H1 (cell line): ENCODE data around the gene MSANTD3. TPM values are rescaled to one million over a fixed set of nuclear protein-coding genes. Genes with fewer than 3 reads are reported as not detected.

Experiments used
- CTCF ChIA-PET: fragments of 300-600 bp; sonication (Branson Sonifier 250); formaldehyde crosslinking; loops from one replicate; lab custom pipeline; 2021; ENCODE audit not compliant: partially characterized antibody; lab: Charles Lee
- POLR2A ChIA-PET: fragments of 300-600 bp; sonication (Branson Sonifier 250); formaldehyde crosslinking; loops from one replicate; lab custom pipeline; 2021; ENCODE audit warnings: inconsistent platforms; ENCODE audit not compliant: partially characterized antibody; lab: Charles Lee
- DNase-seq, 2 experiments: peaks; one replicate each; pipeline versions ENCODE4 v3.0.0 to v3.0.0-alpha.2; 2010 to 2022; ENCODE audit warnings: low spot score in 2 of 2, low read depth in 1 of 2, mixed read lengths in 1 of 2
- FAIRE-seq: peaks from 2 replicates; lab custom pipeline; 2011; peaks lifted over from hg19 to GRCh38; lab: Jason Lieb, UNC
- H2AFZ ChIP-seq: 2 replicates; pipeline ENCODE4 v1.8.1; 2012; ENCODE audit warnings: low read length, inconsistent platforms
- H2AK5ac ChIP-seq: 2 replicates; pipeline ENCODE4 v1.6.1; 2013; ENCODE audit warnings: low read depth, low read length
- H2BK120ac ChIP-seq: replicated peaks from 2 replicates; pipeline ENCODE3; 2013; ENCODE audit warnings: low read depth, low read length, inconsistent platforms
- H2BK12ac ChIP-seq: 2 replicates; pipeline ENCODE4 v1.6.1; 2013; ENCODE audit warnings: low read depth, low read length
- H2BK15ac ChIP-seq: 2 replicates; pipeline ENCODE4 v1.6.1; 2013; ENCODE audit warnings: low read length
- H2BK20ac ChIP-seq: 2 replicates; pipeline ENCODE4 v1.6.1; 2013; ENCODE audit warnings: low read length
- H2BK5ac ChIP-seq: 2 replicates; pipeline ENCODE4 v1.6.1; 2013; ENCODE audit warnings: low read depth, low read length
- H3K14ac ChIP-seq: 2 replicates; pipeline ENCODE4 v1.6.1; 2013; ENCODE audit warnings: inconsistent platforms; ENCODE audit not compliant: insufficient read length
- H3K18ac ChIP-seq: 2 replicates; pipeline ENCODE4 v1.6.1; 2013; ENCODE audit warnings: low read length; ENCODE audit errors: extremely low read depth
- H3K23ac ChIP-seq: 2 replicates; pipeline ENCODE4 v1.6.1; 2013; ENCODE audit warnings: inconsistent platforms; ENCODE audit not compliant: insufficient read length
- H3K23me2 ChIP-seq: 2 replicates; pipeline ENCODE4 v1.6.1; 2013; ENCODE audit warnings: low read depth, low read length
- H3K27ac ChIP-seq: 2 replicates; pipeline ENCODE4 v1.6.1; 2011; ENCODE audit warnings: low read depth, low read length, inconsistent platforms
- H3K27me3 ChIP-seq, 4 experiments: replicated peaks in 1 of 4; 1 replicate in 1 of 4; 2 replicates in 3 of 4; pipeline versions ENCODE4 v1.6.1 to v1.8.1; 2011 to 2013; ENCODE audit warnings: low read length in 3 of 4, mild to moderate bottlenecking in 3 of 4, inconsistent platforms in 2 of 4, mixed read lengths in 2 of 4, moderate library complexity in 1 of 4; ENCODE audit not compliant: control insufficient read depth in 3 of 4, insufficient read depth in 3 of 4; ENCODE audit errors: extremely low read depth in 1 of 4
- H3K36me3 ChIP-seq, 4 experiments: 2 replicates each; pipeline versions ENCODE4 v1.6.1 to v1.8.1; 2011 to 2013; ENCODE audit warnings: mild to moderate bottlenecking in 4 of 4, low read length in 3 of 4, moderate library complexity in 2 of 4, control low read depth in 1 of 4, inconsistent platforms in 1 of 4; ENCODE audit not compliant: insufficient read depth in 4 of 4, control insufficient read depth in 2 of 4
- H3K4ac ChIP-seq: replicated peaks from 2 replicates; pipeline ENCODE3; 2013; ENCODE audit warnings: low read length, low read depth, mixed read lengths, inconsistent platforms; ENCODE audit not compliant: insufficient read length
- H3K4me1 ChIP-seq, 4 experiments: replicated peaks in 1 of 4; 1 replicate in 1 of 4; 2 replicates in 3 of 4; pipeline versions ENCODE4 v1.6.1 to v1.8.1; 2011 to 2013; ENCODE audit warnings: low read length in 3 of 4, inconsistent platforms in 2 of 4, mixed read lengths in 1 of 4; ENCODE audit not compliant: insufficient read depth in 4 of 4, control insufficient read depth in 3 of 4
- H3K4me2 ChIP-seq, 2 experiments: 2 replicates each; pipeline versions ENCODE4 v1.6.1 to v1.8.1; 2011 to 2013; ENCODE audit warnings: low read depth in 2 of 2, low read length in 2 of 2, control low read depth in 1 of 2, inconsistent platforms in 1 of 2, mild to moderate bottlenecking in 1 of 2; ENCODE audit not compliant: insufficient read depth in 1 of 2
- H3K4me3 ChIP-seq, 4 experiments: fragments of 200-600, 300-600 bp in 1 of 4; sonication (generic), shearing (Covaris generic), sonication (Bioruptor Twin) in 1 of 4; 2 replicates each; pipeline versions ENCODE4 v1.5.1 to v1.8.1; 2011 to 2016; ENCODE audit warnings: low read length in 4 of 4, low read depth in 3 of 4, control low read depth in 2 of 4, inconsistent platforms in 2 of 4, mild to moderate bottlenecking in 2 of 4, mixed read lengths in 1 of 4, moderate library complexity in 1 of 4; ENCODE audit not compliant: insufficient read depth in 2 of 4; ENCODE audit errors: extremely low read depth in 1 of 4
- H3K56ac ChIP-seq: replicated peaks from 2 replicates; pipeline ENCODE3; 2013; ENCODE audit warnings: low read depth, mild to moderate bottlenecking, mixed read lengths, low read length, inconsistent platforms; ENCODE audit not compliant: insufficient read length
- H3K79me1 ChIP-seq: 2 replicates; pipeline ENCODE4 v1.6.1; 2013; ENCODE audit warnings: low read depth, low read length, control low read depth
- H3K79me2 ChIP-seq, 2 experiments: 2 replicates each; pipeline versions ENCODE4 v1.6.1 to v1.8.1; 2012 to 2013; ENCODE audit warnings: low read length in 2 of 2, mild to moderate bottlenecking in 2 of 2, inconsistent platforms in 1 of 2; ENCODE audit not compliant: insufficient read depth in 2 of 2, control insufficient read depth in 1 of 2
- H3K9ac ChIP-seq, 4 experiments: replicated peaks in 1 of 4; 1 replicate in 1 of 4; 2 replicates in 3 of 4; pipeline versions ENCODE4 v1.6.1 to v1.8.1; 2011 to 2013; ENCODE audit warnings: low read depth in 3 of 4, low read length in 3 of 4, control low read depth in 2 of 4, mild to moderate bottlenecking in 2 of 4, moderate library complexity in 2 of 4, inconsistent platforms in 1 of 4; ENCODE audit errors: extremely low read depth in 1 of 4
- H3K9me3 ChIP-seq, 2 experiments: 2 replicates each; pipeline versions ENCODE4 v1.6.1 to v1.8.1; 2012 to 2013; ENCODE audit warnings: mild to moderate bottlenecking in 2 of 2, moderate library complexity in 2 of 2, control low read depth in 1 of 2, inconsistent platforms in 1 of 2, low read depth in 1 of 2, low read length in 1 of 2, mixed read lengths in 1 of 2; ENCODE audit not compliant: insufficient read depth in 2 of 2
- H4K20me1 ChIP-seq, 2 experiments: replicated peaks in 1 of 2; 2 replicates each; pipeline versions ENCODE3 to v1.8.1; 2011 to 2013; ENCODE audit warnings: inconsistent platforms in 2 of 2, low read length in 2 of 2, mild to moderate bottlenecking in 1 of 2; ENCODE audit not compliant: insufficient read depth in 2 of 2, control insufficient read depth in 1 of 2
- H4K5ac ChIP-seq: 2 replicates; pipeline ENCODE4 v1.6.1; 2013; ENCODE audit warnings: low read length, low read depth, mixed read lengths, inconsistent platforms; ENCODE audit not compliant: insufficient read length
- H4K8ac ChIP-seq: 2 replicates; pipeline ENCODE4 v1.8.0; 2013; ENCODE audit warnings: mild to moderate bottlenecking, moderate library complexity, low read length, inconsistent platforms; ENCODE audit not compliant: insufficient read depth; ENCODE audit errors: extremely low read depth
- H4K91ac ChIP-seq: replicated peaks from 2 replicates; pipeline ENCODE3; 2013; ENCODE audit warnings: low read length, mixed read lengths, inconsistent platforms; ENCODE audit not compliant: insufficient read length
- CBX8 ChIP-seq: fragments of 300-800, 300-1000 bp; sonication (generic); IDR thresholded peaks from 2 replicates; pipeline ENCODE4 v1.7.1; 2016; ENCODE audit warnings: low read depth, low read length, borderline replicate concordance
- CHD2 ChIP-seq: IDR thresholded peaks from 2 replicates; pipeline ENCODE4 v1.6.1; 2012; ENCODE audit warnings: low read length, improper control_type of control experiment
- CREB1 ChIP-seq: IDR thresholded peaks from 2 replicates; pipeline ENCODE4 v1.6.1; 2012; ENCODE audit warnings: inconsistent platforms
- EP300 ChIP-seq, 2 experiments: IDR thresholded peaks; 1 replicate in 1 of 2; 2 replicates in 1 of 2; pipeline ENCODE4 v1.6.1; 2011 to 2012; ENCODE audit warnings: low read depth in 2 of 2, low read length in 2 of 2, mild to moderate bottlenecking in 2 of 2, borderline replicate concordance in 1 of 2, inconsistent platforms in 1 of 2, moderate library complexity in 1 of 2
- JUND ChIP-seq: IDR thresholded peaks from 2 replicates; pipeline ENCODE4 v1.6.1; 2011; ENCODE audit warnings: mild to moderate bottlenecking, improper control_type of control experiment, low read length
- KDM1A ChIP-seq: fragments of 200-600, 300-600 bp; sonication (generic); IDR thresholded peaks from 2 replicates; pipeline ENCODE4 v1.7.1; 2016; ENCODE audit warnings: mild to moderate bottlenecking, low read length, borderline replicate concordance
- KDM5A ChIP-seq: fragments of 200-600 bp; IDR thresholded peaks from 2 replicates; pipeline ENCODE4 v1.7.1; 2012; ENCODE audit warnings: mild to moderate bottlenecking, low read length, inconsistent platforms, mixed read lengths
- NANOG ChIP-seq: IDR thresholded peaks from 2 replicates; pipeline ENCODE4 v1.6.1; 2011; ENCODE audit warnings: low read length, low read depth, mild to moderate bottlenecking, inconsistent platforms; ENCODE audit not compliant: insufficient read depth, poor library complexity, severe bottlenecking
- POLR2A ChIP-seq, 2 experiments: IDR thresholded peaks; 1 replicate in 1 of 2; 2 replicates in 1 of 2; pipeline ENCODE4 v1.6.1; 2011; ENCODE audit warnings: low read depth in 2 of 2, low read length in 2 of 2, mild to moderate bottlenecking in 2 of 2; ENCODE audit errors: control extremely low read depth in 1 of 2
- RAD21 ChIP-seq, 2 experiments: IDR thresholded peaks in 1 of 2; conservative IDR thresholded peaks in 1 of 2; 2 replicates each; pipeline ENCODE4 v1.6.1; 2011; ENCODE audit warnings: low read depth in 2 of 2, low read length in 2 of 2, improper control_type of control experiment in 1 of 2, inconsistent platforms in 1 of 2, mild to moderate bottlenecking in 1 of 2, moderate library complexity in 1 of 2
- RFX5 ChIP-seq: IDR thresholded peaks from 2 replicates; pipeline ENCODE4 v1.6.1; 2011; ENCODE audit warnings: low read depth, low read length, improper control_type of control experiment, borderline replicate concordance
- SAP30 ChIP-seq: fragments of 300-600 bp; sonication (generic); IDR thresholded peaks from 2 replicates; pipeline ENCODE4 v1.7.1; 2012; ENCODE audit warnings: low read length, moderate library complexity, mild to moderate bottlenecking, inconsistent platforms; ENCODE audit not compliant: insufficient read depth, insufficient replicate concordance
- SIRT6 ChIP-seq: IDR thresholded peaks from one replicate; pipeline ENCODE4 v1.7.1; 2012; ENCODE audit warnings: low read length, inconsistent platforms
- SIX5 ChIP-seq: IDR thresholded peaks from 2 replicates; pipeline ENCODE4 v1.6.1; 2011; ENCODE audit warnings: mild to moderate bottlenecking, low read depth, low read length
- ZNF274 ChIP-seq: IDR thresholded peaks from 2 replicates; pipeline ENCODE4 v1.7.0; 2012; ENCODE audit warnings: low read length, borderline replicate concordance; ENCODE audit errors: extremely low read depth
- WGBS, 2 experiments: shearing (Covaris generic) in 1 of 2; methylation state at CpG; one replicate each; pipeline versions ENCODE4 v1.1.6 to v1.1.7; 2013 to 2015; ENCODE audit warnings: low lambda C conversion rate in 2 of 2, mixed read lengths in 2 of 2, inconsistent platforms in 1 of 2, low coverage in 1 of 2, missing lambda C conversion rate in 1 of 2; ENCODE audit not compliant: insufficient replicate concordance in 2 of 2, insufficient coverage in 1 of 2, insufficient read length in 1 of 2; ENCODE audit errors: extremely low coverage in 1 of 2, missing lambda C conversion rate in 1 of 2; 5-methylcytosine and 5-hydroxymethylcytosine counted together
- polyA plus RNA-seq, 7 experiments: library from polyadenylated mRNA; depleted of rRNA in 3 of 7; stranded (reverse) in 5 of 7; unstranded in 2 of 7; fragments of >200 nt in 5 of 7; fragments of 200-250 nt in 2 of 7; gene quantifications; 1 replicate in 5 of 7; 2 replicates in 1 of 7; 4 replicates in 1 of 7; pipeline versions ENCODE4 v1.2.1 to v1.2.3, GENCODE V29; 2011 to 2013; ENCODE audit warnings: missing spikeins in 2 of 7, mixed read lengths in 2 of 7
- total RNA-seq: library from RNA; stranded (reverse); fragmentation: NEBNext Ultra II Directional; extraction: Animal tissue kit (Norgen Biotek cat#: 25700); gene quantifications from 2 replicates; pipeline ENCODE4 v1.2.1, GENCODE V29; 2021

Gene MSANTD3
- total and polyA plus RNA-seq, 2 of the 8 experiments (the other 6 are each of a cell fraction or from before 2014, with no cell fraction given) = 12.0 to 41.3 TPM

- peaks cover 11 to 15% of the 10 kb centered on the region in 2 experiments for H4K20me1 ChIP-seq
- CTCF ChIA-PET = no interaction called here
- no peaks in the 10 kb centered on the region for H3K27me3 ChIP-seq
- H2AK5ac ChIP-seq = no peak overlapping the region
- no peak overlapping the region for H3K4me2 ChIP-seq
- no peak overlapping the region for H3K27ac ChIP-seq
- no peak overlapping the region for H3K9ac ChIP-seq
- TF ChIP-seq NANOG (no peak), EP300 (IDR thresholded peaks at IDR 0.05; ENCODE audit: borderline replicate concordance in 1 of 2, low read depth in 2 of 2, low read length in 2 of 2) (no peak), RFX5 (no peak), KDM5A (no peak), SIX5 (no peak), ZNF274 (no peak), SAP30 (no peak), CREB1 (no peak), CBX8 (no peak), RAD21 (IDR thresholded peaks at IDR 0.05 in 1 of 2, conservative IDR thresholded peaks at IDR 0.05 in 1 of 2; ENCODE audit: low read depth in 2 of 2, low read length in 2 of 2) (no peak), KDM1A (no peak), SIRT6 (no peak), CHD2 (no peak), JUND (no peak), POLR2A (IDR thresholded peaks at IDR 0.05; ENCODE audit: control extremely low read depth in 1 of 2, low read depth in 2 of 2, low read length in 2 of 2) (no peak)
- FAIRE-seq (no peak), DNase-seq (no peak)
- no peak overlapping the region for H2BK20ac ChIP-seq
- no peak overlapping the region for H3K56ac ChIP-seq
- H2BK12ac ChIP-seq = no peak overlapping the region
- H3K23me2 ChIP-seq = no peaks in the 10 kb centered on the region
- no peak overlapping the region for H2AFZ ChIP-seq
- H3K36me3 ChIP-seq = peaks cover 0 to 40% (median 10%) of the 10 kb centered on the region in 4 experiments; a peak in 5 of 8 replicates
- H3K79me1 ChIP-seq = peaks cover 4% of the 10 kb centered on the region; the same call in 1 of the 2 replicates
- H3K18ac ChIP-seq = no peak overlapping the region
- H3K14ac ChIP-seq = no peak overlapping the region
- no peak overlapping the region for H4K8ac ChIP-seq
- no peaks in the 10 kb centered on the region for H3K9me3 ChIP-seq
- no peak overlapping the region for H2BK5ac ChIP-seq
- peaks cover 0 to 5% (median 3%) of the 10 kb centered on the region in 4 experiments; a peak in 2 of 7 replicates for H3K4me1 ChIP-seq
- H4K5ac ChIP-seq = no peak overlapping the region
- no peak overlapping the region for H3K23ac ChIP-seq
- H3K4ac ChIP-seq = no peak overlapping the region
- no peak overlapping the region for H4K91ac ChIP-seq
- no peak overlapping the region for H2BK120ac ChIP-seq
- peaks cover 11 to 90% of the 10 kb centered on the region in 2 experiments; a peak in 3 of 4 replicates for H3K79me2 ChIP-seq
- POLR2A ChIA-PET = no interaction called here
- no peak overlapping the region for H2BK15ac ChIP-seq
- no peak overlapping the region for H3K4me3 ChIP-seq
- WGBS, 2 experiments = 87% methylated on average over 4 of the region's 4 CpGs; no CpG with 5 or more reads in 1 of the 2 experiments
Measured at GRCh38 chr9:100499460-100499859, 72.5 kb downstream of the MSANTD3 start.
